Sigmoid colon (tissue), 7 donors: ENCODE results near the gene TNFAIP8. TPM values are rescaled to one million over a fixed set of nuclear protein-coding genes. Genes with fewer than 3 reads are reported as not detected.

Source experiments
- DNase-seq: peaks from one replicate; pipeline ENCODE4 v3.0.0-alpha.2; 2019
- H3K27ac ChIP-seq, 4 donors: fragments of 200-600 bp; sonication (generic); one replicate each; pipeline ENCODE4 v1.5.1; 2016 to 2019; ENCODE audit warnings: mild to moderate bottlenecking in 1 of 4
- H3K27me3 ChIP-seq, 3 donors: fragments of 200-600 bp; sonication (generic); one replicate each; pipeline ENCODE4 v1.5.1; 2019; ENCODE audit warnings: mild to moderate bottlenecking in 1 of 3
- H3K36me3 ChIP-seq, 4 donors: fragments of 200-600 bp; sonication (generic); one replicate each; pipeline ENCODE4 v1.5.1; 2016 to 2019
- H3K4me1 ChIP-seq, 4 donors: fragments of 200-600 bp; sonication (generic); one replicate each; pipeline ENCODE4 v1.5.1; 2017 to 2019
- H3K4me3 ChIP-seq, 4 donors: fragments of 200-600 bp; sonication (generic); one replicate each; pipeline ENCODE4 v1.5.1; 2017 to 2019; ENCODE audit warnings: mild to moderate bottlenecking in 2 of 4, moderate library complexity in 1 of 4
- H3K9me3 ChIP-seq, 4 donors: fragments of 200-600 bp in 3 of 4; sonication (generic) in 3 of 4; one replicate each; pipeline versions ENCODE4 v1.5.1 to v1.6.1; 2013 to 2019
- EP300 ChIP-seq, 4 donors: sonication (generic); formaldehyde crosslinking; IDR thresholded peaks; one replicate each; pipeline ENCODE4 v1.6.1; 2017; ENCODE audit warnings: antibody characterized with exemption in 4 of 4
- POLR2A ChIP-seq, 2 donors: fragments of 450-650 bp; IDR thresholded peaks; one replicate each; pipeline ENCODE4 v1.6.1; 2016; ENCODE audit warnings: antibody characterized with exemption in 2 of 2, mild to moderate bottlenecking in 2 of 2, moderate library complexity in 2 of 2
- POLR2AphosphoS5 ChIP-seq, 4 donors: sonication (generic); formaldehyde crosslinking; IDR thresholded peaks; one replicate each; pipeline ENCODE4 v1.6.1; 2017; ENCODE audit warnings: antibody characterized with exemption in 4 of 4
- WGBS, 2 donors: extraction: QIAGEN DNeasy Blood & Tissue Kit; methylation state at CpG; one replicate each; pipeline ENCODE4 v1.1.7; 2013; 5-methylcytosine and 5-hydroxymethylcytosine counted together
- intact Hi-C: fragments of 100-400 bp; cut with DNase I; formaldehyde crosslinking; loops from one replicate; pipeline ENCODE4 v1.15.1; 2023
- polyA plus RNA-seq, 3 donors: library from polyadenylated mRNA; stranded (reverse); fragments of 200-250 nt; gene quantifications; one replicate each; pipeline ENCODE4 v1.2.3, GENCODE V29; 2013
- total RNA-seq, 4 donors: library from RNA; depleted of rRNA; stranded (reverse); fragments of >200 nt; gene quantifications; one replicate each; pipeline ENCODE4 v1.1.0, GENCODE V29; 2016
- TF ChIP-seq, protein P1 (sequence below), 4 experiments: fragments of 450-650 bp in 3 of 4; fragments of 200-600 bp in 1 of 4; IDR thresholded peaks; one replicate each; pipeline ENCODE4 v1.5.1; 2016 to 2019; ENCODE audit warnings: antibody characterized with exemption in 4 of 4, mild to moderate bottlenecking in 3 of 4, moderate library complexity in 2 of 4
- donor health status: healthy with polysubstance abuse.
- donor health status: Bipolar disorder and iron deficiency.
- donor health status: healthy.

The TNFAIP8 gene
- total and polyA plus RNA-seq, 7 donors: 6.9 to 55.8 (median 14.8) TPM

DNA sequence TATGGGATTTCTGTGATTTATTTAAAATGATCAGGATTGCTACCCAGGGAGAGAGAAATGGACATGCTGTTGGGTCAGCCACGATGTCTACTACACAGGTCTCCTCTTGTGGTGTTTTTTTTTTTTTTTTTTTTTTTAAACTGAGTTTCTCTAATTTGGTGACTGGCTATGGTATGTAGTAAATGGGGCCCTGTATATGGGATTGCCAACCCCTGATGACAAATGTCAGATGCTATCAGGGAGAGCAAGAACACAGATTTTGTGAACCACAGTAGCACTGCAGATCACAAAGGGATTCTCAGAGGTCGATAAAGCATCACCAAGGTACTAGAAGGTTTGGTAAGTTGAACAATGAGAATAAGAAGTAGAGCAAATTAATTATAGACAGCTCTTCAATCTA lies 16.5 kb upstream of the TNFAIP8 start:
- 82 to 92% methylated on average over 2 of the region's 2 CpGs for WGBS, 2 donors
- no peak overlapping the region for H3K27ac ChIP-seq
- no peaks in the 10 kb centered on the region for H3K36me3 ChIP-seq
- intact Hi-C loops: loop anchor here (5.0 to 10.0 kb wide), 2 partner anchors 265 to 352 kb away; partner anchors contain the start of genes DMXL1 and DTWD2
- H3K27me3 ChIP-seq: no peaks in the 10 kb centered on the region
- no peak overlapping the region for H3K4me3 ChIP-seq
- TF ChIP-seq POLR2AphosphoS5 (IDR thresholded peaks at IDR 0.05) (no peak), EP300 (IDR thresholded peaks at IDR 0.05) (no peak), POLR2A (IDR thresholded peaks at IDR 0.05) (no peak)
- TF ChIP-seq, protein P1, sequence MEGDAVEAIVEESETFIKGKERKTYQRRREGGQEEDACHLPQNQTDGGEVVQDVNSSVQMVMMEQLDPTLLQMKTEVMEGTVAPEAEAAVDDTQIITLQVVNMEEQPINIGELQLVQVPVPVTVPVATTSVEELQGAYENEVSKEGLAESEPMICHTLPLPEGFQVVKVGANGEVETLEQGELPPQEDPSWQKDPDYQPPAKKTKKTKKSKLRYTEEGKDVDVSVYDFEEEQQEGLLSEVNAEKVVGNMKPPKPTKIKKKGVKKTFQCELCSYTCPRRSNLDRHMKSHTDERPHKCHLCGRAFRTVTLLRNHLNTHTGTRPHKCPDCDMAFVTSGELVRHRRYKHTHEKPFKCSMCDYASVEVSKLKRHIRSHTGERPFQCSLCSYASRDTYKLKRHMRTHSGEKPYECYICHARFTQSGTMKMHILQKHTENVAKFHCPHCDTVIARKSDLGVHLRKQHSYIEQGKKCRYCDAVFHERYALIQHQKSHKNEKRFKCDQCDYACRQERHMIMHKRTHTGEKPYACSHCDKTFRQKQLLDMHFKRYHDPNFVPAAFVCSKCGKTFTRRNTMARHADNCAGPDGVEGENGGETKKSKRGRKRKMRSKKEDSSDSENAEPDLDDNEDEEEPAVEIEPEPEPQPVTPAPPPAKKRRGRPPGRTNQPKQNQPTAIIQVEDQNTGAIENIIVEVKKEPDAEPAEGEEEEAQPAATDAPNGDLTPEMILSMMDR (IDR thresholded peaks at IDR 0.05): no peak
- no peak for DNase-seq
- H3K4me1 ChIP-seq: peaks cover 0 to 38% (median 27%) of the 10 kb centered on the region in 4 donors
- H3K9me3 ChIP-seq: no peaks in the 10 kb centered on the region

DNA sequence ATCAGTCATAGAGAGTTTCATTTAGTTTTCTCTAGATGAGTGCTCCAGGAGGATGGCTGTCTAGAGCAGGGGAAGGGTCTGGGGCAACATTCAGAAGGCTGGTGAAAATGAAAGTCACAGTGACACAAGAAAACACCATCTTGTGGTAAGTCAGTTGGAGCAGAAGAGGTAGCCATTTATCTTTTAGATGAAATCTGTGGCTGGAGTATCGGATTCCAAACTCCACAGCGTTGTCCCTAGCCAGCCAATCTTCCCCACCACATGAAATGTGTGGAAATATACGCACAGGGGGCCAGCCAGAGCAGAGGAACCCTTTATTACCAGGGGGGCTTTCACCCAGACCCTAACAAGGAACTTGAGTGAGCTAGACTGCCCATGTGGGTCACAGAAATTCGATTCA lies 15.9 kb upstream of the TNFAIP8 start:
- Histone ChIP-seq H3K9me3 (no peaks in the 10 kb centered on the region), H3K27ac (no peak overlapping the region), H3K27me3 (no peaks in the 10 kb centered on the region), H3K4me1 (peaks cover 0 to 33% (median 23%) of the 10 kb centered on the region in 4 donors), H3K36me3 (no peaks in the 10 kb centered on the region), H3K4me3 (no peak overlapping the region)
- TF ChIP-seq EP300 (IDR thresholded peaks at IDR 0.05) (no peak), POLR2A (IDR thresholded peaks at IDR 0.05) (no peak), POLR2AphosphoS5 (IDR thresholded peaks at IDR 0.05) (no peak)
- TF ChIP-seq, protein P1 (IDR thresholded peaks at IDR 0.05): no peak
- WGBS, 2 donors: 74 to 85% methylated on average over 4 of the region's 4 CpGs
- intact Hi-C loops: loop anchor here (5.0 to 10.0 kb wide), 2 partner anchors 265 to 353 kb away; partner anchors contain the start of genes DMXL1 and DTWD2
- no peak for DNase-seq

DNA sequence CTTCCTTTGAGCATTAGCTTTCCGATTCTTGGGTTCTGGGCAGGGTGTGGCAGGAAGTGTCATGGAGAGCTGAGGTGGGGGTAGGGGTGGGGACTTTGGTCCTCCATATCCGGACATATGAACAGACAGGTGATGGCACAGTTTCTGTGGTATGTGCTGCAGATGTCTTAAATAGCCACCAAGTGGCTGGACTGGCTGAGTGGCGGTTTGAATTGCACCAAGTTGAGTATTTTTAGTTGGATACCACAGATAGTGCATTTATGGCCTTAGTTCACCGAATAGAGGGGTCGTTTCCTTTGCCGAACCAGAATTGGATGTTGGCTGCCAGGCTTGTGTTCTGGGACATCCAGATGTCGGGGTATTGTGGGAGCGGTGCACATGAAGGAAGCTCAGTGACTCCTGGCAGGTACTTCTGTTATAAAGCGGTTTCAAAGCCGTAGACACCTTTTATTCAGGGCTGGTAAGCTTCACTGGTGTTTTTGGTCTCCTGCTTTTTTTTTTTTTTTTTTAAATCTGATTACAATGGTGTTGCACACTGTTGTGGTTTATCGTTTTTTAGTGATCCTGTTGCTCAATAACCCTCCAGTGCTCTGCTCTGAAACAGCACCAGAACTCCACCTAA lies 15.1 kb upstream of the TNFAIP8 start:
- Histone ChIP-seq H3K4me3 (no peak overlapping the region), H3K27me3 (no peaks in the 10 kb centered on the region), H3K36me3 (no peaks in the 10 kb centered on the region), H3K4me1 (peaks cover 0 to 33% (median 19%) of the 10 kb centered on the region in 4 donors), H3K27ac (no peak overlapping the region), H3K9me3 (no peaks in the 10 kb centered on the region)
- TF ChIP-seq, protein P1 (IDR thresholded peaks at IDR 0.05): no peak
- no peak for TF ChIP-seq POLR2AphosphoS5 (IDR thresholded peaks at IDR 0.05)
- no peak for TF ChIP-seq EP300 (IDR thresholded peaks at IDR 0.05)
- no peak for TF ChIP-seq POLR2A (IDR thresholded peaks at IDR 0.05)
- no peak for DNase-seq
- intact Hi-C loops: no loop called here
- 63 to 80% methylated on average over 11 of the region's 11 CpGs for WGBS, 2 donors

DNA sequence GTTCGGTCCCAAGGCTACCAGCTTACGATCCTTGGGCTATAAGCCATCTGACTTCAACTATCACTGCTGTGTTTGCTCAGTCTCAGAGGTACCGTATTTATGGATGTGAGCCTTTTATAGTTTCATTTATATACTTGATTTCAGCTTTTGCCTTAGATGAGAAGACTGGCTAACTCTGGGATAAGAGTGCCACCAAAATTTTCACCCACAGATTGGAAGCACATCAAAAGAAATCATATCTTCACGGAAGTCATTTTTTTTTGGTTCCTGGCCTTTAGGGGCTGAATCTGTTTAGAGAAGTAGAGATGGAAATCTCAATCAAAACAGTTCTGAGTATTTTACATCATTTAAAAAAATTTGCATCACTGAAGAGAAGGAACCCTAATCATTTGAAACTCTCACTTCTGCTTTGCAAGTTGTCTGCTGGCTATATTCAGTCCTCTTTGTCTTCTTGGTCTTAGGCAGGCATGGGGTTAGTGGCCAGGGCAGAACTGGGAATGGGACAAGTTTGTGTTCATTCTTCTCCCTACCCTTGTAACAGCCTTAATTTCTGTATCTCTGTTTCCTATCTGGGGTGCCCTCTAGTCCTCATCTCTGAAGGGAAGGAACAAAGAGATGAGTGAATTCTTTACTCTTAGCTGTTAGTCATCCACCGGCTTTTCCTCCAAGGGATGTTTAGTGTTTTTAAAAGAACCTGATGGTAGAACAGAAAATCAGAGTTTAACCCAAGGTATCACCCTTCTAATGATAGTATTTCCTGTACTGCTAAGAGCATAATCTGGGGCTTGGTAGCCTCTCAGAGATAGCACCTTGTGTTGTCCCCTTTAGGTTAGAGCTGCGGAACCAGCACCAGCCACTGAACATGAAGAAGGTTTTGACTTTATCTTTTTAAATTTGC lies 14.1 kb upstream of the TNFAIP8 start:
- H3K27me3 ChIP-seq: no peaks in the 10 kb centered on the region
- peaks cover 0 to 30% (median 16%) of the 10 kb centered on the region in 4 donors for H3K4me1 ChIP-seq
- no peak overlapping the region for H3K4me3 ChIP-seq
- no peak overlapping the region for H3K27ac ChIP-seq
- intact Hi-C loops: no loop called here
- no peak for TF ChIP-seq EP300 (IDR thresholded peaks at IDR 0.05)
- TF ChIP-seq, protein P1 (IDR thresholded peaks at IDR 0.05): no peak
- TF ChIP-seq POLR2A (IDR thresholded peaks at IDR 0.05): no peak
- no peak for TF ChIP-seq POLR2AphosphoS5 (IDR thresholded peaks at IDR 0.05)
- no peaks in the 10 kb centered on the region for H3K9me3 ChIP-seq
- DNase-seq: no peak
- H3K36me3 ChIP-seq: no peaks in the 10 kb centered on the region
- 46 to 55% methylated on average over 6 of the region's 6 CpGs for WGBS, 2 donors
